Activated T-helper 1 cell treated with anti-CD3 and anti-CD28 coated beads, Interleukin-2, amount 50 U/mL, for 16 hours (primary cell): ENCODE data around the gene ZYX.

Experiments
- DNase-seq, 2 donors: peaks; one replicate each; pipeline ENCODE4 v3.0.0-alpha.2; 2020; ENCODE audit warnings: low read depth in 1 of 2, low spot score in 1 of 2

Gene ZYX

GRCh38 chr7:143362131-143363015 lies 18.8 kb upstream of the ZYX start, which contains the start of gene FAM131B:
Gene FAM131B (minus strand): TSS chr7:143362713. CDS start chr7:143362603, 110 bp downstream.
- DNase-seq, result no peak

- DNase-seq, result no peak
These were observed 17.9 kb upstream of the ZYX start for GRCh38 chr7:143363016-143363937.

DNA sequence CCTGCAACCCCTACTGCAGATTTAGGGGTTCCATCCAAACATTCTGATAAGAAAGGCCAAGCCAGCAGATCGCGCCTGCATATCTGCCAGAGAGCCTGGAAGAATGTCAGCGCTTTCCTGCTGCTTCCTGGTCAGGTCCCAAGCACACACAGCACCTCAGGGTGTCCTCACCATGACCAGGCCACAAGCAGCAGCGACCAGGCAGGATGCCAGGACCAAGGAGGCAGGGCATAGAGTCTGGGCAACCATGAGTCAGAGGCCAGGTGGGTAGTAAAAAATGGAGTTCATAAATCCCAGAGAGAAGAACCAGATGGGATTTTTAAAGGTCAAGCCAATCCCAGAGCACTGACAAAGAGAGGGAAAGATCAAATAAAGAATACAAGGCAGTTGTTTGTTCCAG lies 13.2 kb upstream of the ZYX start:
- DNase-seq, result no peak

- no peak for DNase-seq
These were observed 12.8 kb upstream of the ZYX start for GRCh38 chr7:143368387-143368786.

DNA sequence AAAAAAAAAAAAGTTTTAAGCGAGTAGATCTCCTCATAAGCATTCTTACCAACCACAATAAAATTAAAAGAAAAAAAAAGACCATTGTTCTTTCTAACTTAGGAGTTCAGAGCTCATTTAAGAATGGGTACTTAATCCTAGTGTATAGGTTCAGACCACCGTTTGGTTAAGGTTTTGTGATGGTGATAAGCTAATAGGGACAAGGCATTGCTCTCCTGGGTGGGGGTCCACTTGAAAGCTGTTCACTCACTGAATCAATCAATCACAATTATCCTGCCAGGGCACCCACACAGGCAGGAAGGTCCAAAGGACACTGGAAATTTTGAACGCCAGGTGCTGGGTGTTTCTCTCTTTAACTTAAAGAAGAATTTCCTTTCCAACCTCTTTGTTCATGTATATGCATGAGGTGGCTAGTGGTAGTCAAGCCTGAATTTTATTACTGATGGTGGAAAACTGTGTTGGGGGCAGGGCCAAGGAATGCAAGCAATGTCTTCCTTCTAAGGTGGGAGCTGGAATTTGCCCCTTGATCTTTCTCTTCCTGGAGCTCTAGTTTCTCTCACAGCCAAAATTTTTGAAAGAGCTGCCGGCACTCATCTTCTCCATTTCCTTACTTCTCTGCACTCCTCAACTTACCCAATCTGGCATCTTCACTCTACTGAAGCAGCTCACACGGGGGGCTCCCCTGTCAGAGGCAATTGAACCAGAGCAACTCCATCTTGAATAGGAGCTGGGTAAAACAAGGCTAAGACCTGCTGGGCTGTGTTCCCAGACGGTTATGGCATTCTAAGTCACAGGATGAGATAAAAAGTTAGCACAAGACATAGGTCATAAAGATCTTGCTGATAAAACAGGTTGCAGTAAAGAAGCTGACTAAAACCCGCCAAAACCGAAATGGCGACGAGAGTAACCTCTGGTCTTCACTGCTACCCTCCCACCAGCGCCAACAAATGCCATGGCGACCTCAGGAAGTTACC lies 11.2 kb upstream of the ZYX start:
- DNase-seq, result no peak

GRCh38 chr7:143372070-143372469 lies 9.1 kb upstream of the ZYX start:
- peak; percentile 22 to 49 for DNase-seq

DNA sequence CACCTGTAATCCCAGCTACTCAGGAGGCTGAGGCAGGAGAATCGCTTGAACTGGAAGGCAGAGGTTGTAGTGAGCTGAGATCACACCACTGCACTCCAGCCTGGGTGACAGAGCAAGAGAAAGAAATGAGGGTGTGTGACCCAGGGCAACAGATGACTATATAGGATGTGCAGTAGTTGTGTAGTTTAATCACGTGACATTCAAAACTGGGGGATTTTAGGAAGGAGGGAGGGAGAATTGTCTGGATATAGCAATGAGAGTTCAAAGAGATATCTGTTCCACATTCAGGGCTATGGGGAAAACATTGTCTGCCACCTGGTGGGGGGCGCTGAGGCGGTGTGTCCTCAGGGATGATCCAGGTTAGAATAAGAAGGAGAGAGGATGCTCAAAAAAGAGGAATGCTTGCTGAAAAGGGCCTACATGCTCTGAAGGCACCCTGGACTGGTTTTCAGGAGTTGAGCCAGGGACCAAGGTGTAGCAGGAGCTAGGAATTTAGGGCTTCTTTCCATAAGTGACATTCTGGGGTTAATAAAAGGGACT lies 7.8 kb upstream of the ZYX start:
- DNase-seq, result no peak

DNA sequence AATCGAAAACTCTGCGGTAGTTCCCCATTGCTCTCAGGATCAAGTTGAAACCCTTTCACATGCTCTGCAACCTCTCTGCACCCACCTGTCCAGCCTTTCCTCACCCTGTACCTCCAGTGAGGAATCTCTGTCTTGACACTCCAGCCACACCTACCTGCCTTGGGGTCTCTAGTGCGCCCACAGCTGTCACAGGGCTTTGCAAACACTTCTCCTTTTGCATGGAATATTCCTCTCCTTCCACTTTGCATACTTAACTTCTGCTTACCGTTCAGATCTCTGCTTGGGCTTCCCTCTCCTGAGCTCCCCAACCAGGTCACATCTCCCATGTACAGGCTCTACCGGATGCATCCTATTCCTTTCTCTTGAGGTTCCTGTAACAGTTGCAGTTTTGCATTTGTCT lies 6.6 kb upstream of the ZYX start:
- no peak for DNase-seq

- DNase-seq, result no peak
These were observed 5.7 kb upstream of the ZYX start for GRCh38 chr7:143375298-143376034.

DNA sequence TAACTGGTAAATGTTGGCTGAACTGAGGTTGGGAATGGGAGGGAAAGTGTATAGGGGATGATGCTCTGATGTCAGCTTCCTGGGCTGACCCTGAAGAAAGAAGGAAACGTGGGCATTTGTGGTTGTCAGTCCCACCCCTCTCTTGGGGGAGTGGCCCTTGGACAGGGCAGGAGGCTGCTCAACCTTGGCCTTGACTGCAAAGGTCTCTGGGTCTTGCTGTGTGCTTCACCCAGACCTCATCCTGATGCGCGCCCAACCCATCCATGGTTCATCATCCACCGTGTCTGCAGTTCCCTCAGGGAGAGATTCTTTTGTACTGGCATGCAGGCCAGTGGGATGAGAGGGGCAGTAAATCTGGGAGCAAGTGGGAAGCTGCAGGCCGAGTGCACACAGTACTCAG lies 4.7 kb upstream of the ZYX start:
- no peak for DNase-seq

GRCh38 chr7:143379611-143380259 lies 1.4 kb upstream of the ZYX start:
- DNase-seq, result no peak

DNA sequence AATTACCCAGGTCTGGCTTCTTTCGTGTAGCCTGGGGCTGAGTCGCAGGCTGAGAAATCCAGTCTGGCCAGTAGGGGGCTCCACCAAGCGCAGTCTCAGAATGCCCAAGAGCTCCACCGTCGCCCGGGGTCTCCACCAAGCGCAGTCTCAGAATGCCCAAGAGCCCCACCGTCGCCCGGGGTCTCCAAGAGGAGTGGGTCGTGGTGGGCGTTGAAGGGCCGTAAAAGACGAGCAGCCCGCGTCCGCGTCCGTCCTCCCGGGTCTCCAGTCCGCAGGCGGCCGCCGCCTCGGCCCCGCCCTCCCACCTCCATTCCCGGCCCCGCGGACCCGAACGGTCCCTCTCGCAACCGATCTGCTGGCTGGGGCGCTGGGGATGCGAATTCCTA lies 892 bp upstream of the ZYX start:
- peak; percentile 74 to 86 for DNase-seq

DNA sequence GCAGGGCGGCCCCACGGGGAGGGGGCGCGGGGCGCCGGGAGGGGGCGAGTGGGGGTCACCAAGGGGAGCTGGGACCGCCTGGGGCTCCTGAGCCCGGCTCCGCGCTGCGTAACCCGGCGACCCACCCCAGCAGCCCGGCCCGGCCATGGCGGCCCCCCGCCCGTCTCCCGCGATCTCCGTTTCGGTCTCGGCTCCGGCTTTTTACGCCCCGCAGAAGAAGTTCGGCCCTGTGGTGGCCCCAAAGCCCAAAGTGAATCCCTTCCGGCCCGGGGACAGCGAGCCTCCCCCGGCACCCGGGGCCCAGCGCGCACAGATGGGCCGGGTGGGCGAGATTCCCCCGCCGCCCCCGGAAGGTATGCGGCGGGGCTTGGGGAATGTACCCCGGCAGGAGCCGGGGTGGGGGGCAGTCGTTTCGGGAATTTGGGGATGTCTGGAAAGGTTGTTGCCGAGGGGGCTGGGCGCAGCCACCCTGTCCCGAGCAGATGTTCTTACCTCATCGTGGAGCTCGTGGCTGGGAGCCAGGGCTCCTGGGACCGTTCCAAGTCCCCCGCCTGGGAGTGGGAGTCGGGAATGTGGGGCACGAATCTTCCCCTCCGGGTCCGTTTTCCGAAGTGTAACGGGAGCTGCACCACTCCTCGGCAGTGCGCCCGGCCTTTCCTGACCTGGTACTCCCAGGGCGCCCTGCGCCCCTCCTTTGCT lies 431 bp downstream of the ZYX start:
- no peak for DNase-seq

GRCh38 chr7:143382126-143382790 lies 1.1 kb downstream of the ZYX start:
- no peak for DNase-seq

DNA sequence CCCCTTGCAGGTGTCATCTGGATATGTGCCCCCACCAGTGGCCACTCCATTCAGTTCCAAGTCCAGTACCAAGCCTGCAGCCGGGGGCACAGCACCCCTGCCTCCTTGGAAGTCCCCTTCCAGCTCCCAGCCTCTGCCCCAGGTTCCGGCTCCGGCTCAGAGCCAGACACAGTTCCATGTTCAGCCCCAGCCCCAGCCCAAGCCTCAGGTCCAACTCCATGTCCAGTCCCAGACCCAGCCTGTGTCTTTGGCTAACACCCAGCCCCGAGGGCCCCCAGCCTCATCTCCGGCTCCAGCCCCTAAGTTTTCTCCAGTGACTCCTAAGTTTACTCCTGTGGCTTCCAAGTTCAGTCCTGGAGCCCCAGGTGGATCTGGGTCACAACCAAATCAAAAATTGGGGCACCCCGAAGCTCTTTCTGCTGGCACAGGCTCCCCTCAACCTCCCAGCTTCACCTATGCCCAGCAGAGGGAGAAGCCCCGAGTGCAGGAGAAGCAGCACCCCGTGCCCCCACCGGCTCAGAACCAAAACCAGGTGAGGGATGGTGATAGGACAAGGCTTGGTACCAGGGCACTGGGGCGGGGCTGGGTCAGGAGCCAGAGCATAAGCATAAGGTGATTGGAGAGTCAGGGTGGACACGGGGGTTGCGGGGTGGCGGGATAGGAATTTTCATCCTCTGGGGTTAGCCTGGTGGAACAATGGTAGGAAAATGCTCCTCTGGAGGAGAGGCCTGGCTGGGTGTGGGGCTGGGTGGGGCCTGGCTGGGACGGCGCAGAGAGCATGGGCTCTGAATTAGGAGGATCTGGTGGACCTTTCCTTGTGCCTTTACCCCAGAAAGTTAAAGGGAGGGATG lies 1.9 kb downstream of the ZYX start:
- no peak for DNase-seq

GRCh38 chr7:143383642-143383957 lies 2.5 kb downstream of the ZYX start:
- DNase-seq, result no peak

DNA sequence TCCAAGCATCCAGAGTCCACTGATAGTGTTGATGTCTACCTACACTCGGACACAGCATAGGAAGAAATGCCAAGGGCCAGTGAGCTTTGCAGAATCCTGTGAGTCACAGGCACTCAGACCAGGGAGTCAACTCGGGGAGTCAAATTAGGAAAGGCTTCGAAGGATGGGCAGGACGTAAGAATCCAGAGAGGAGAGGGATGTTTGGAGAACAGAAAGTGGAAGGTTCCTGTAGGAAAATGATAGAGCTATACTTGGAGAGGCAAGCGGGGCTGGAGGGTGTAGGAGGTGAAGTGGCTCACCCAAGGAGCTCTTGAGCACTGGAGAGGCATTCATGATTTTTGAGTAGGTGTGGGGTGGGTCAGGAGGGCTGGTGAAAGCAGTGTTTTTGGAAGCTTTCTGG lies 3.0 kb downstream of the ZYX start:
- DNase-seq, result no peak
